Neural crest cell (in vitro differentiated cells): Measurements from ENCODE around the gene TULP4. TPM values are rescaled to one million over a fixed set of nuclear protein-coding genes. Genes with fewer than 3 reads are reported as not detected.
"Not testable (repeated sequence)": the region's sequence is repeated elsewhere in the genome, so short reads cannot be mapped to it uniquely, and the experiment has no call there.

ENCODE experiments used
- DNase-seq: peaks from one replicate; pipeline ENCODE4 v3.0.0; 2021; ENCODE audit warnings: low read depth, mixed read lengths, low spot score
- H3K27ac Mint-ChIP-seq: one replicate; pipeline ENCODE4 v1.8.0; 2021; ENCODE audit warnings: mild to moderate bottlenecking, mixed read lengths; ENCODE audit not compliant: unreplicated experiment
- H3K27me3 Mint-ChIP-seq: 2 replicates; pipeline ENCODE4 v1.8.0; 2021; ENCODE audit warnings: low read depth, mild to moderate bottlenecking, mixed read lengths
- H3K36me3 Mint-ChIP-seq: 2 replicates; pipeline ENCODE4 v1.8.0; 2021; ENCODE audit warnings: low read depth, mild to moderate bottlenecking, mixed read lengths
- H3K4me1 Mint-ChIP-seq: 2 replicates; pipeline ENCODE4 v1.8.0; 2021; ENCODE audit warnings: mixed read lengths
- H3K4me3 Mint-ChIP-seq: one replicate; pipeline ENCODE4 v1.8.0; 2021; ENCODE audit warnings: mild to moderate bottlenecking, mixed read lengths
- H3K9me3 Mint-ChIP-seq: 2 replicates; pipeline ENCODE4 v1.8.0; 2021; ENCODE audit warnings: mixed read lengths
- CTCF ChIP-seq: fragments of 200-600 bp; sonication (generic); conservative IDR thresholded peaks from 2 replicates; pipeline ENCODE4 v1.5.0; 2021; ENCODE audit warnings: antibody characterized with exemption, mild to moderate bottlenecking
- total RNA-seq: library from RNA; stranded (reverse); gene quantifications from 2 replicates; pipeline ENCODE4 v1.2.1, GENCODE V29; 2021

The TULP4 gene
- total RNA-seq, 1 donor from 2014 or later: 115 TPM

- no peaks in the 10 kb centered on the region for H3K27me3 Mint-ChIP-seq
- H3K4me3 Mint-ChIP-seq: no peak overlapping the region
- no peak for TF ChIP-seq CTCF
- peaks cover 15% of the 10 kb centered on the region for H3K36me3 Mint-ChIP-seq
- peaks cover 8% of the 10 kb centered on the region for H3K4me1 Mint-ChIP-seq
- H3K27ac Mint-ChIP-seq: no peak overlapping the region
- DNase-seq: no peak
- peaks cover 7% of the 10 kb centered on the region for H3K9me3 Mint-ChIP-seq
These were observed 86.2 kb downstream of the TULP4 start for GRCh38 chr6:158398252-158399024.

- Mint-ChIP-seq H3K27ac (no peak overlapping the region), H3K27me3 (no peaks in the 10 kb centered on the region), H3K36me3 (peaks cover 10% of the 10 kb centered on the region), H3K4me3 (no peak overlapping the region), H3K9me3 (peaks cover 4% of the 10 kb centered on the region), H3K4me1 (peaks cover 8% of the 10 kb centered on the region)
- no peak for DNase-seq
- no peak for TF ChIP-seq CTCF
These were observed 86.9 kb downstream of the TULP4 start for GRCh38 chr6:158399040-158399700.

- Mint-ChIP-seq H3K4me1 (no peaks in the 10 kb centered on the region), H3K9me3 (peaks cover 8% of the 10 kb centered on the region), H3K27ac (no peak overlapping the region), H3K4me3 (no peak overlapping the region), H3K27me3 (no peaks in the 10 kb centered on the region), H3K36me3 (peaks cover 13% of the 10 kb centered on the region)
- DNase-seq: no peak
- TF ChIP-seq CTCF: no peak
These were observed 89.9 kb downstream of the TULP4 start for GRCh38 chr6:158402184-158402583.

- not testable (repeated sequence) for H3K4me3 Mint-ChIP-seq, DNase-seq, H3K27me3 Mint-ChIP-seq, H3K27ac Mint-ChIP-seq, H3K9me3 Mint-ChIP-seq
- Mint-ChIP-seq H3K4me1 (peaks cover 26% of the 10 kb centered on the region), H3K36me3 (peaks cover 14% of the 10 kb centered on the region)
These were observed 93.1 kb downstream of the TULP4 start for GRCh38 chr6:158405321-158405831.

- Mint-ChIP-seq H3K27ac (no peak overlapping the region), H3K4me3 (no peak overlapping the region), H3K27me3 (no peaks in the 10 kb centered on the region), H3K36me3 (peaks cover 14% of the 10 kb centered on the region), H3K9me3 (peaks cover 8% of the 10 kb centered on the region), H3K4me1 (peaks cover 32% of the 10 kb centered on the region)
- no peak for TF ChIP-seq CTCF
- no peak for DNase-seq
These were observed 93.7 kb downstream of the TULP4 start for GRCh38 chr6:158405933-158406332.

- H3K27me3 Mint-ChIP-seq: no peaks in the 10 kb centered on the region
- peaks cover 32% of the 10 kb centered on the region for H3K4me1 Mint-ChIP-seq
- no peak for DNase-seq
- H3K4me3 Mint-ChIP-seq: no peak overlapping the region
- TF ChIP-seq CTCF: no peak
- peaks cover 8% of the 10 kb centered on the region for H3K9me3 Mint-ChIP-seq
- no peak overlapping the region for H3K27ac Mint-ChIP-seq
- peaks cover 14% of the 10 kb centered on the region for H3K36me3 Mint-ChIP-seq
These were observed 94.5 kb downstream of the TULP4 start for GRCh38 chr6:158406736-158407135.
